HUDEP-2 (cell line): Measurements from ENCODE around the gene NSUN6.

Experiments
- DNase-seq, 76 experiments: peaks; one replicate each; lab custom pipeline; 2025; ENCODE audit not compliant: unreplicated experiment in 76 of 76; lab: John Stamatoyannopoulos, UW

Gene NSUN6

DNA sequence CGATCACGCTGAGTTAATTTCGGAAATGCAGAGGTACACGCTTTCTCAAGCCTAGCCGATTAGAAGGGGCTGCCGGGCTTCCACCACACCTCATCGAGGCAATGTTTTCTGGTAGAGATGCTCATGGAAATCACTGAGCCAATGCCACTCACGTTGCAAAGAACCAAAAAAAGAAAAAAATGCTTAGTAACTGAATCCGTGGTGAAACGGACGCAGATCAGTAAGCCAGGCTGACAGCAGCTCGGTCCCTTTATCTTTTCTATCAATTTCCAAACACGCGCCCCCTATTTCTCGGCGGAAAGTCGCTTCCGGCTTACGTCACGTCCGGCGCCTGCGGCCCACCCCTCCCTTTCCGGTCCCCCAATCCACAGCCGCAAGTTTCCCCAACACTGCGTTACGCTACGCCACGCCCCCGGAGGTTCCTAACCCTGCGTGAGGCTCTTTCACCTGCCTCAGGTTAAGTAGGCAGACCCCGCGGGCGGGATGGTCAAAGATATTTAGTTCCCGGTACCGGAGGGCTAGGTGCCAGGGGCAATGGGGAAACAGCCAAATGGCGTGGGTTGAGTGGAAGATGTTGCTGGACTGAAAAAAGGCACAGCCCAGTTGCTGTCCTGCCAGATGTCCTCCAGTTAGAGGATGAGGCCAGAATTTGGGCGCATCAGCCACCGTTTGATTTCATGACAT is at the start of gene NSUN6:
Gene NSUN6 (minus strand): TSS at position 264 of the 684 bp plus-strand sequence. CDS start 384 bp downstream, outside the sequence.
- DNase-seq, result peak in 75 of 76 experiments; percentile 8 to 92 (median 80)

DNA sequence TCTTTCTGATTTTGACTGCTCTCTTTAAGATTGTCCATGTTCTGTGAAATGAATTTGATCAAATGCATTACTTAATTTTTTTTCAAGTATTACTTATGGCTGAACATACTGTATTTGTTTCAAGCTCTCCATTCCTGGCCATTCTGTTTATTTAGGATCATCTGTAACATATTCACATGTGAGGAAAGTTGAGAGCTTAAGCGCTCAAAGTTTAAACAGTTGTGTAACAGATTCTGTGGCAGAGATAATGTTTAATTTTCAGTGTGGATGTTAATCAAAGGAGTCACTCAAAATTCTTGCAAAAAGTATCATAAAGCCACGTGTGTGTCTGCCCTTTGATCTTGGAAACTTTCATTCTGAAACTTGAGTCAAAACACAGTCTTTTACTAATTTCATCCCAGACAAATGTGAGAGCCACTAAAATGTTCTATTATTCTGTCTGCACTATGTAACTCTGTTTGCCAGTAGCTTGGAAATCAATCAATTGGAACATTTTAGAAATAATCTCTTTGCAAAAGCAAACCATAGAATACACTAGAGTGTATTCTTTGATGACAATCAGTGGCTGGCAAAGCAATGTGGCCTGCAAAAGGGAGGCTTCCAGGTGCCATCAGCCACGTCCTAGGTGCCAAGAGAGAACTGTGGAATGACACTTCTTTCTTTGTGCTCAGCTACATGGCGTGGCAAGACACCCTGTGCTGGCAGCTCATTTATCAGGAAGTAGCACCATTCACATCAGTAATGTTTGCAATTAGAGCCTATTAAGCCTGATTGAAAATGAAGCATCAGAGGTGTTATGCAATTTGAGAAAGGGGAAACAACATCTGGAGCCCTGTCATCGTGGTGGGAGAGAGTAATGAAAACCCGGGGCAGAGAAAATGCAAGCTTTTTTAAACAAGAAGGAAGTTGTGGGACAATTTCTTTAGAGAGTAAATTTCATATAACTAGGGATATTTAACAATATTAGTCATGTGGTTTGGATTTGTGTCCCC is 48.8 kb upstream of the NSUN6 start:
- no peak for DNase-seq

- no peak for DNase-seq
Measured at GRCh38 chr10:18690541-18690940, 39.2 kb upstream of the NSUN6 start.

DNA sequence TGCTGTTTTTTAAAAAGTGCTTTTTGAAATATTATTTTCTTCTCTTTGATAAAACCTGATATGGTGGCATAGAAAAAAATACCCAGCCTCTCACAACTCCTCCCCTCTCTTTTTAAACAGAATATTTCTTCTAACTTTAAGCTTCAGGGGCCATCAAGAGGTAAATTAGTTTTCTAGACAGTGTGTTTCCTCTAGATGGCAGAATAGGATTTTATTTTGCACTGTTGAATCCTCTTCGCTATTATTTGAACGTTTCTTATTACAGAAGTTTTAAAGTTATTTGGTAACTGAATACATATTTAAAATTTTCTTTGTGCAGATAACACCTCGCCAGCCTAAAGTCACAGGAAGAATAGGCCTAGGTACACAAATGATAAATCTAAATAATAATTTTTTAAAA is 38.1 kb upstream of the NSUN6 start:
- peak in 4 of 76 experiments; percentile 3 to 10 (median 6) for DNase-seq

GRCh38 chr10:18687706-18688105 is 36.3 kb upstream of the NSUN6 start:
- DNase-seq, result no peak

DNA sequence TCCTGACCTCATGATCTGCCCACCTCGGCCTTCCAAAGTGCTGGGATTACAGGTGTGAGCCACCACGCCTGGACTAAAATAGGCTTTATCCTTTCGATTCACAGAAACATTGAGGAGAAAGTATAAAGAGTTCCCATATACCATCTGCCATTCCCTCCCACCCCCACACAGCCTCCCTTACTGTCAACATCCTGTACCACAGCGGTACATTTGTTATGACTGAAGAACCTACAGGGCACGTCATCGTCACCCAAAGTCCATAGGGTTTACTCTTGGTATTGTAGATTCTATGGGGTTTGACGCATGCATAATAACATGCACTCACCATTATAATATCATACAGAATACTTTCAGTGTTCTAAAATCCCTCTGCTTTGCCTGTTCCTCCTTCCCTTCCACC is 35.8 kb upstream of the NSUN6 start:
- DNase-seq, result no peak

- no peak for DNase-seq
Measured at GRCh38 chr10:18685555-18685954, 34.2 kb upstream of the NSUN6 start.

DNA sequence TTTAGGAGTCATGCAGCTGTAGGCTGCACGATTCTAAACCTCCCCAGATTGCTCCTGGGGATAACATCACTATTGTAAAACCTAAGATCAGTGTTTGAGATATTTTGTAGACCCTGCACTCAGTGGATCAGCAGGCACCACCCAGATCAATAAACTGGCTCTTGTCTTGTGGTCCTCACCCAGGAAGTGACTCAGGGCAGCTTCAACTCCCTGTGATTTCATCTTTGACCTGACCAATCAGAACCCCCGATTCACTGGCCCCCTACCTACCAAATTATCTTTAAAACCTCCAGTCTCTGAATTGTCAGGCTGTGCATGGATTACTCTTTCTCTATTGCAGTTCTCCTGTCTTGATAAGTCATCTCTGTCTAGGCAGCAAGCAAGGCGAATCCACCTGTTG is 33.6 kb upstream of the NSUN6 start:
- no peak for DNase-seq

DNA sequence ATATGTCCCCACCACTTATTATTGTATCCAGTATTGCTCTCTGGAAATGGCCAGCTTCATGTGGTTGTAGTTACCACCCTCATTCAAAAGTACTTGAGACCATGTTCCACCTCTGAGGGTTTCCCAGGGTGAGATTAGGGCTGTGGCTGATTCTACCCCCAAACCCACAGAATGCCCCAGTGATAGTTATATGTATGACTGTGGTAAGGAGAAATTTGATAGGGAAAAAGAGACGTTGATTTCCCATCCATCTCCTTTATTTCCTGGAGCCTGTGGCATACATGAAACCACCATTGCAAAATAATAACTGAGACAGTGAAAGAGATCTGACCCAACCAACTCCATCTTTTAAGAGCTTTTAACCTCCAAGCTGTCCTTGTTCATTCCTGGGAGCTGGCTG is 33.0 kb upstream of the NSUN6 start:
- DNase-seq, result no peak

DNA sequence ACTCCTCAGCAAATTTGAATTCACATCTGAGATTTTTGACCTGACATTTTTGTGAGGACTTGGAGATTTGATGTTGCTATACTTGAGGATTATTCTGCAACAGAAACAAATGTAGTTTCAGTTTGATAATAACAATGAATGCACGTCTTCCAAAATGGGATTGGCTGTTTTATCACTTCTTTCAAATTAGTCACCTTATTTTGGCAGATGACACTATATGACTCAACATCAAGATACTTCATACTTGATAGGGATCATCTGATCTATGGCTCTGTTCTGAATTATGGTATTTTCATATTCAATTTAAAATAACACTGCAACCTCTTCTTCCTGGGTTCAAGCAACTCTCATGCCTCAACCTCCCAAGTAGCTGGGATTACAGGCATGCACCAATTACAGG is 32.0 kb upstream of the NSUN6 start:
- DNase-seq, result peak in 1 of 76 experiments; percentile 8

DNA sequence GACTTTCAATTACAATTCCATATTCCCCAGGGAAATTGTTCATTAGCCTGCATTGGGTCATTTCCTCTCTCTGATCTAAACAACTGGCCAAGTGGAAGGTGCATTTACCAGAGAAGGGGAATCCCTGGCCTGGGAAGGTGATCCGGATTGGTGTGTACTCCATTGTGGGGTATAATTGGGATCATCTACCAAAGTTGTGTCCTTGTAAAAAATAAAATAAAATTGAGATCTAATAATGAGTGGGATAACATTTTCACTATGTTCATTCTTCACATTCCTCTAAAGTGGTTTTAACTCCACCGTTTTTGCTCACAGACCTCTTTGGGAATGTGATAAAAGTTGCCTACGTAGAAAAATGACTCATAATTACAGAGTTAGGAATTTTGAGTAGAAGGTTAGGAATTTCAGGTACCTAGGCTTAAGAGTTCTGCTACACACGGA is 30.6 kb upstream of the NSUN6 start:
- DNase-seq, result no peak

- DNase-seq, result no peak
Measured at GRCh38 chr10:18681366-18681765, 30.0 kb upstream of the NSUN6 start.

GRCh38 chr10:18680754-18681153 is 29.4 kb upstream of the NSUN6 start:
- no peak for DNase-seq

DNA sequence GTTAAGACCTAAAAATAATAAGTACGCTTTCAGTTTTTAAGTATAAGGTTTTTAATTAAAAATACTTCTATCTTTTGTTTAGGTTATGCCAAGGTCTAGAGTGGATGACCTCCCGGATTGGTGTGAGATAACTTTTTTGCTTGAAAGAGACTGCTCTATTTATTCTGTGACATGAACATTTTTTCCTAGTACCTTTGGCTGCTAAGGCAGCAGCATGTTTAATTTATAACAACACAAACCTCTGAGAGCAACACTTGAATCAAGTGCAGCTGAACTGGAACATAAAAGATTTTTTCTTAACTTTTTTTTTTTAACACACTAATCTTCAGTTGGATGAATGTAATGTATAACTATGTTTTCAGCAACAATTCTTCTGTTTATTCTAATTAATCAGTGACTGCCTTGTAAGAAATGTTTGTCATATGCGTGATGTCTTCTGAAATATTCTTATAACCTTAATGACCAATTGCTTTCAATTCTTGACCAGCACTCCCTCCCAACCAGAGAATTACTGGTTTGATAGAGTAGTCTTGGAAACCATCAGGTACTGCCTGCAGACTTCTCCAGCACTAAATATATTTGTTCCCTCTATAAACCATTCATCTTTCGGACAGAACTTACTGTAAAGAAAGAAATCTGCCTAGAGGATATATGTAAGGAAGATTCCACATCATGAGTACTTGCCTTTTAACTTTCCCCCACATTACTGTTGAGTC is 23.9 kb upstream of the NSUN6 start:
- DNase-seq, result no peak

GRCh38 chr10:18668026-18668425 is 16.6 kb upstream of the NSUN6 start:
- no peak for DNase-seq

- DNase-seq, result no peak
Measured at GRCh38 chr10:18666810-18667209, 15.4 kb upstream of the NSUN6 start.

DNA sequence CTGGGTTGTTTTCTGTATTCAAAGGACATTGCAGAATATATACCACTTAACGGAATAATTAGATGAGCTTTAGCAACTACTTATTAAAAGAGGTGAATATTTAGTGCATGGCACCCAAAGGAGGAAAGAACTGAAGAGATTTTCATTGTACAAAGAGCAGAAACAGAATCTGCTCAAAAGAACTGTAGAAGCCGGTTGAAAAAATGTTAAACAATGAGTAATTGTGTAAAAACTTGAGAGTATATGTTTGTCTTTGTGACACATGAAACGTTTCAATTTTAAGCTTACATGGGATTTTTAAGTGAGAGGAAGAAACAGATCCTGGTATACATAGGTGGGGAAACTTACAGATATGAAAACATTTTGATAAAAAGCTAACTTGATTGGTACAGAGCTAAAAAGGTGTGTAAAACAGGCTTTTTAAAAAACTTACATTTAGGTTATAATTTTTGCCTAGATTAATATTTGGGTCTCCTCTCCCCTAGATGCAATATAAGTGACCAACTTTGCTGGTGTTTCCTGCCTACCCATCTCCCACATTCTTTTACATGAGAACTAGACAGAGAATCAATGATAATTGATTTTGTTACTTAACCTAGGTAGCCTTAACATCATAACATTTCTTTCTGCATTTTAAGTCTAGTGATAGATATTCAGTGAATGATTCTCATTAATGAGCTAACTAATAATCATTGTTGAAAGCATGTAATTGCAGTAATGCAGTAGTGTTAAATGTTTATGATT is 14.6 kb upstream of the NSUN6 start:
- no peak for DNase-seq

- DNase-seq, result peak in 10 of 76 experiments; percentile 11 to 51 (median 26)
Measured at GRCh38 chr10:18664841-18665478, 13.6 kb upstream of the NSUN6 start.

- DNase-seq, result no peak
Measured at GRCh38 chr10:18660816-18661431, 9.5 kb upstream of the NSUN6 start.
